K562 (cell line): ENCODE results near the gene CPT1A. TPM values are rescaled to one million over a fixed set of nuclear protein-coding genes. Genes with fewer than 3 reads are reported as not detected.
A peak's percentile ranks its signal among the peaks of the same experiment; 100 is the strongest.

Experiments used
- DACH1 ChIP-seq: fragments of 450-650 bp; IDR thresholded peaks from 2 replicates; pipeline ENCODE4 v1.6.1; 2018; ENCODE audit not compliant: partially characterized antibody
- EWSR1 ChIP-seq: fragments of 450-650 bp; IDR thresholded peaks from 2 replicates; pipeline ENCODE4 v1.6.1; 2018; ENCODE audit warnings: borderline replicate concordance, mild to moderate bottlenecking, low read depth, moderate library complexity; ENCODE audit not compliant: partially characterized antibody
- FOXK1 ChIP-seq: sonication (generic); formaldehyde crosslinking; IDR thresholded peaks from 2 replicates; pipeline ENCODE4 v1.8.0; 2022; ENCODE audit warnings: missing genetic modification reagents, mild to moderate bottlenecking, borderline replicate concordance
- L3MBTL2 ChIP-seq: fragments of 450-650 bp; IDR thresholded peaks from 2 replicates; pipeline ENCODE4 v1.6.1; 2016; ENCODE audit warnings: mild to moderate bottlenecking, moderate library complexity
- MAFG ChIP-seq: fragments of 450-650 bp; conservative IDR thresholded peaks from 2 replicates; pipeline ENCODE4 v1.6.1; 2016; ENCODE audit warnings: missing genetic modification characterization, missing compliant biosample characterization
- NBN ChIP-seq: fragments of 450-650 bp; IDR thresholded peaks from 2 replicates; pipeline ENCODE4 v1.6.1; 2016; ENCODE audit warnings: low read depth, mild to moderate bottlenecking
- RBFOX2 ChIP-seq: fragments of 200-400 bp; formaldehyde crosslinking; IDR thresholded peaks from 2 replicates; pipeline ENCODE4 v1.6.1; 2017; ENCODE audit warnings: low read depth, mild to moderate bottlenecking, low read length, moderate library complexity
- SMARCA4 ChIP-seq: fragments of 450-650 bp; IDR thresholded peaks from 2 replicates; pipeline ENCODE4 v1.6.1; 2016
- YBX1 ChIP-seq: fragments of 450-650 bp; IDR thresholded peaks from 2 replicates; pipeline ENCODE4 v1.7.1; 2016; ENCODE audit warnings: mild to moderate bottlenecking
- polyA plus RNA-seq, 8 experiments: library from polyadenylated mRNA; depleted of rRNA in 4 of 8; stranded (reverse) in 5 of 8; unstranded in 3 of 8; fragments of >200 nt; fragmentation: Nextera tagmentation in 2 of 8; fragmentation: Illumina TruSeq in 1 of 8; extraction: Ambion mirVana in 2 of 8; extraction: Trizol in 1 of 8; gene quantifications; 2 replicates each; pipeline versions ENCODE4 v1.2.1 to v1.2.3, GENCODE V29; 2011 to 2014; ENCODE audit warnings: inconsistent platforms in 1 of 8, missing spikeins in 1 of 8
- total RNA-seq, 7 experiments: library from RNA; depleted of rRNA in 6 of 7; stranded (reverse); fragments of >200 nt in 6 of 7; fragmentation: Illumina TruSeq in 2 of 7; extraction: Trizol in 2 of 7; gene quantifications; 2 replicates each; pipeline versions ENCODE4 v1.2.1 to v1.2.3, GENCODE V29; 2011 to 2021; ENCODE audit warnings: low replicate concordance in 1 of 7
- TF ChIP-seq, protein P1 (sequence below): sonication (generic); formaldehyde crosslinking; IDR thresholded peaks from 2 replicates; pipeline ENCODE4 v1.8.1; 2023; ENCODE audit warnings: mild to moderate bottlenecking, missing genetic modification reagents, moderate library complexity
- TF ChIP-seq, protein P2 (sequence below): sonication (generic); formaldehyde crosslinking; IDR thresholded peaks from 2 replicates; pipeline ENCODE4 v1.4.0; 2020; ENCODE audit warnings: mild to moderate bottlenecking, missing genetic modification reagents
- TF ChIP-seq, protein P3 (sequence below), 2 experiments: fragments of 450-650 bp; IDR thresholded peaks; 2 replicates each; pipeline ENCODE4 v1.6.1; 2018; ENCODE audit warnings: mild to moderate bottlenecking in 2 of 2, low read depth in 1 of 2; ENCODE audit not compliant: partially characterized antibody in 2 of 2
- TF ChIP-seq, protein P4 (sequence below), 2 experiments: fragments of 450-650 bp; IDR thresholded peaks; 2 replicates each; pipeline ENCODE4 v1.6.1; 2016
- TF ChIP-seq, protein P5 (sequence below): fragments of 250-450 bp; sonication (Bioruptor Pico); IDR thresholded peaks from 2 replicates; pipeline ENCODE4 v1.8.0; 2022; ENCODE audit warnings: moderate library complexity, mild to moderate bottlenecking, inconsistent platforms
- TF ChIP-seq, protein P6 (sequence below): fragments of 450-650 bp; IDR thresholded peaks from 2 replicates; pipeline ENCODE4 v1.6.1; 2017; ENCODE audit warnings: antibody characterized with exemption

CPT1A gene
- total and polyA plus RNA-seq, 9 of the 15 experiments (the other 6 are each of a cell fraction or from before 2014, with no cell fraction given): 2.6 to 29.1 (median 12.3) TPM

DNA sequence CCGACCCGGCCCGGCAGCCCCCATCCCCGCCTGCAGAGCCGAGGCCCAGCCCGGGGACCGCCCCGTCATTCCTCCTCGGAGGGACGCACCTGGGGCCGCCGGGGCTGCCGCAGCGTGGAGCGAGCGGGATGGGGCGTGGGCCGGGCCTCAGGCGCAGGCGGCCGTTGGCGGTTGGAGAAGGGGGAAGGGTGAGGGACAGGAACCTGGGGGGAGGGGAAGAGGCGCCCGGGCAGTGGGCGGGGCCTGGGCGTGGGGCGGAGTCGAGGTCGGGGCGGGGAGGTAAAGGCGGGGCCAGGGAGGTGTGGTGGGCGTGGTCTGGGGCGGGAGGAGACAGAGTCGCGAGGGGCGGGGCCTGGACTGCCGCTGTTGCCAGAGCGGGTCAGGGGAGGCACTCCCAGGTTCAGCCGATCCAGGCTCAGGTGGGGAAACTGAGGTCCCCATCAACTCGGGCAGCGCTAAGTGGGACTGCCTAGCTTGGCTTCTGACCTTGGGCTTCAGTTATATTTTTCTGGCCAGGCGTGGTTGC, 90.3 kb downstream of the CPT1A start, which contains the start of gene TESMIN (continued):
- TF ChIP-seq, protein P1, sequence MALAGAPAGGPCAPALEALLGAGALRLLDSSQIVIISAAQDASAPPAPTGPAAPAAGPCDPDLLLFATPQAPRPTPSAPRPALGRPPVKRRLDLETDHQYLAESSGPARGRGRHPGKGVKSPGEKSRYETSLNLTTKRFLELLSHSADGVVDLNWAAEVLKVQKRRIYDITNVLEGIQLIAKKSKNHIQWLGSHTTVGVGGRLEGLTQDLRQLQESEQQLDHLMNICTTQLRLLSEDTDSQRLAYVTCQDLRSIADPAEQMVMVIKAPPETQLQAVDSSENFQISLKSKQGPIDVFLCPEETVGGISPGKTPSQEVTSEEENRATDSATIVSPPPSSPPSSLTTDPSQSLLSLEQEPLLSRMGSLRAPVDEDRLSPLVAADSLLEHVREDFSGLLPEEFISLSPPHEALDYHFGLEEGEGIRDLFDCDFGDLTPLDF (CRISPR knock-in tag): no peak
- TF ChIP-seq, protein P2, sequence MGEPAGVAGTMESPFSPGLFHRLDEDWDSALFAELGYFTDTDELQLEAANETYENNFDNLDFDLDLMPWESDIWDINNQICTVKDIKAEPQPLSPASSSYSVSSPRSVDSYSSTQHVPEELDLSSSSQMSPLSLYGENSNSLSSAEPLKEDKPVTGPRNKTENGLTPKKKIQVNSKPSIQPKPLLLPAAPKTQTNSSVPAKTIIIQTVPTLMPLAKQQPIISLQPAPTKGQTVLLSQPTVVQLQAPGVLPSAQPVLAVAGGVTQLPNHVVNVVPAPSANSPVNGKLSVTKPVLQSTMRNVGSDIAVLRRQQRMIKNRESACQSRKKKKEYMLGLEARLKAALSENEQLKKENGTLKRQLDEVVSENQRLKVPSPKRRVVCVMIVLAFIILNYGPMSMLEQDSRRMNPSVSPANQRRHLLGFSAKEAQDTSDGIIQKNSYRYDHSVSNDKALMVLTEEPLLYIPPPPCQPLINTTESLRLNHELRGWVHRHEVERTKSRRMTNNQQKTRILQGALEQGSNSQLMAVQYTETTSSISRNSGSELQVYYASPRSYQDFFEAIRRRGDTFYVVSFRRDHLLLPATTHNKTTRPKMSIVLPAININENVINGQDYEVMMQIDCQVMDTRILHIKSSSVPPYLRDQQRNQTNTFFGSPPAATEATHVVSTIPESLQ (CRISPR knock-in tag): no peak
- TF ChIP-seq EWSR1 (no peak), MAFG (tag) (no peak), DACH1 (no peak), SMARCA4 (no peak), YBX1 (no peak), FOXK1 (CRISPR knock-in tag) (no peak), RBFOX2 (peak; percentile 80), NBN (no peak), L3MBTL2 (peak; percentile 49)
- TF ChIP-seq, protein P3, sequence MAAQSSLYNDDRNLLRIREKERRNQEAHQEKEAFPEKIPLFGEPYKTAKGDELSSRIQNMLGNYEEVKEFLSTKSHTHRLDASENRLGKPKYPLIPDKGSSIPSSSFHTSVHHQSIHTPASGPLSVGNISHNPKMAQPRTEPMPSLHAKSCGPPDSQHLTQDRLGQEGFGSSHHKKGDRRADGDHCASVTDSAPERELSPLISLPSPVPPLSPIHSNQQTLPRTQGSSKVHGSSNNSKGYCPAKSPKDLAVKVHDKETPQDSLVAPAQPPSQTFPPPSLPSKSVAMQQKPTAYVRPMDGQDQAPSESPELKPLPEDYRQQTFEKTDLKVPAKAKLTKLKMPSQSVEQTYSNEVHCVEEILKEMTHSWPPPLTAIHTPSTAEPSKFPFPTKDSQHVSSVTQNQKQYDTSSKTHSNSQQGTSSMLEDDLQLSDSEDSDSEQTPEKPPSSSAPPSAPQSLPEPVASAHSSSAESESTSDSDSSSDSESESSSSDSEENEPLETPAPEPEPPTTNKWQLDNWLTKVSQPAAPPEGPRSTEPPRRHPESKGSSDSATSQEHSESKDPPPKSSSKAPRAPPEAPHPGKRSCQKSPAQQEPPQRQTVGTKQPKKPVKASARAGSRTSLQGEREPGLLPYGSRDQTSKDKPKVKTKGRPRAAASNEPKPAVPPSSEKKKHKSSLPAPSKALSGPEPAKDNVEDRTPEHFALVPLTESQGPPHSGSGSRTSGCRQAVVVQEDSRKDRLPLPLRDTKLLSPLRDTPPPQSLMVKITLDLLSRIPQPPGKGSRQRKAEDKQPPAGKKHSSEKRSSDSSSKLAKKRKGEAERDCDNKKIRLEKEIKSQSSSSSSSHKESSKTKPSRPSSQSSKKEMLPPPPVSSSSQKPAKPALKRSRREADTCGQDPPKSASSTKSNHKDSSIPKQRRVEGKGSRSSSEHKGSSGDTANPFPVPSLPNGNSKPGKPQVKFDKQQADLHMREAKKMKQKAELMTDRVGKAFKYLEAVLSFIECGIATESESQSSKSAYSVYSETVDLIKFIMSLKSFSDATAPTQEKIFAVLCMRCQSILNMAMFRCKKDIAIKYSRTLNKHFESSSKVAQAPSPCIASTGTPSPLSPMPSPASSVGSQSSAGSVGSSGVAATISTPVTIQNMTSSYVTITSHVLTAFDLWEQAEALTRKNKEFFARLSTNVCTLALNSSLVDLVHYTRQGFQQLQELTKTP (IDR thresholded peaks at IDR 0.05; ENCODE audit: low read depth in 1 of 2, partially characterized antibody in 2 of 2): no peak
- TF ChIP-seq, protein P4, sequence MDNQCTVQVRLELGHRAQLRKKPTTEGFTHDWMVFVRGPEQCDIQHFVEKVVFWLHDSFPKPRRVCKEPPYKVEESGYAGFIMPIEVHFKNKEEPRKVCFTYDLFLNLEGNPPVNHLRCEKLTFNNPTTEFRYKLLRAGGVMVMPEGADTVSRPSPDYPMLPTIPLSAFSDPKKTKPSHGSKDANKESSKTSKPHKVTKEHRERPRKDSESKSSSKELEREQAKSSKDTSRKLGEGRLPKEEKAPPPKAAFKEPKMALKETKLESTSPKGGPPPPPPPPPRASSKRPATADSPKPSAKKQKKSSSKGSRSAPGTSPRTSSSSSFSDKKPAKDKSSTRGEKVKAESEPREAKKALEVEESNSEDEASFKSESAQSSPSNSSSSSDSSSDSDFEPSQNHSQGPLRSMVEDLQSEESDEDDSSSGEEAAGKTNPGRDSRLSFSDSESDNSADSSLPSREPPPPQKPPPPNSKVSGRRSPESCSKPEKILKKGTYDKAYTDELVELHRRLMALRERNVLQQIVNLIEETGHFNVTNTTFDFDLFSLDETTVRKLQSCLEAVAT (IDR thresholded peaks at IDR 0.05): no peak
- TF ChIP-seq, protein P5, sequence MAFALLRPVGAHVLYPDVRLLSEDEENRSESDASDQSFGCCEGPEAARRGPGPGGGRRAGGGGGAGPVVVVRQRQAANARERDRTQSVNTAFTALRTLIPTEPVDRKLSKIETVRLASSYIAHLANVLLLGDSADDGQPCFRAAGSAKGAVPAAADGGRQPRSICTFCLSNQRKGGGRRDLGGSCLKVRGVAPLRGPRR (CRISPR knock-in tag): no peak
- TF ChIP-seq, protein P6, sequence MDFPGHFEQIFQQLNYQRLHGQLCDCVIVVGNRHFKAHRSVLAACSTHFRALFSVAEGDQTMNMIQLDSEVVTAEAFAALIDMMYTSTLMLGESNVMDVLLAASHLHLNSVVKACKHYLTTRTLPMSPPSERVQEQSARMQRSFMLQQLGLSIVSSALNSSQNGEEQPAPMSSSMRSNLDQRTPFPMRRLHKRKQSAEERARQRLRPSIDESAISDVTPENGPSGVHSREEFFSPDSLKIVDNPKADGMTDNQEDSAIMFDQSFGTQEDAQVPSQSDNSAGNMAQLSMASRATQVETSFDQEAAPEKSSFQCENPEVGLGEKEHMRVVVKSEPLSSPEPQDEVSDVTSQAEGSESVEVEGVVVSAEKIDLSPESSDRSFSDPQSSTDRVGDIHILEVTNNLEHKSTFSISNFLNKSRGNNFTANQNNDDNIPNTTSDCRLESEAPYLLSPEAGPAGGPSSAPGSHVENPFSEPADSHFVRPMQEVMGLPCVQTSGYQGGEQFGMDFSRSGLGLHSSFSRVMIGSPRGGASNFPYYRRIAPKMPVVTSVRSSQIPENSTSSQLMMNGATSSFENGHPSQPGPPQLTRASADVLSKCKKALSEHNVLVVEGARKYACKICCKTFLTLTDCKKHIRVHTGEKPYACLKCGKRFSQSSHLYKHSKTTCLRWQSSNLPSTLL: no peak
